Endothelial cell of umbilical vein (primary cell): ENCODE data around the gene TMEM266. TPM values are rescaled to one million over a fixed set of nuclear protein-coding genes. Genes with fewer than 3 reads are reported as not detected.

Experiments used
- BruUV-seq: library from RNA; stranded (reverse); fragments of 400-500 nt; replicated peaks from 2 replicates; lab custom pipeline; 2021; lab: Mats Ljungman, UMichigan
- CTCF ChIA-PET: fragments of 300-600, 350-600 bp; sonication (Branson Sonifier 250); formaldehyde crosslinking; loops from one replicate; lab custom pipeline; 2021; ENCODE audit warnings: antibody characterized with exemption, inconsistent platforms; lab: Charles Lee
- POLR2A ChIA-PET: fragments of 300-600, 350-600 bp; sonication (Branson Sonifier 250); formaldehyde crosslinking; loops from one replicate; lab custom pipeline; 2021; ENCODE audit warnings: antibody characterized with exemption, inconsistent platforms; lab: Charles Lee
- DNase-seq: peaks from one replicate; pipeline ENCODE4 v3.0.0-alpha.2; 2011; ENCODE audit warnings: low read depth, low spot score
- FAIRE-seq: peaks from 2 replicates; lab custom pipeline; 2011; peaks lifted over from hg19 to GRCh38; lab: Jason Lieb, UNC
- H2AFZ ChIP-seq: 2 replicates; pipeline ENCODE4 v1.6.0; 2012; ENCODE audit warnings: low read depth, low read length, control low read depth, inconsistent platforms
- H3K27ac ChIP-seq: 2 replicates; pipeline ENCODE4 v1.5.1; 2011; ENCODE audit warnings: low read depth, mild to moderate bottlenecking, control low read depth, low read length, moderate library complexity; ENCODE audit not compliant: insufficient read depth
- H3K27me3 ChIP-seq, 2 experiments: 2 replicates each; pipeline versions ENCODE4 v1.6.0 to v1.6.1; 2011; ENCODE audit warnings: low read length in 2 of 2, mixed read lengths in 1 of 2; ENCODE audit not compliant: control insufficient read depth in 2 of 2, insufficient read depth in 2 of 2
- H3K36me3 ChIP-seq, 2 experiments: 2 replicates in 1 of 2; 3 replicates in 1 of 2; pipeline ENCODE4 v1.5.1; 2011; ENCODE audit warnings: low read length in 2 of 2, mild to moderate bottlenecking in 1 of 2, moderate library complexity in 1 of 2; ENCODE audit not compliant: control insufficient read depth in 2 of 2, insufficient read depth in 2 of 2; ENCODE audit errors: extremely low read depth in 1 of 2
- H3K4me1 ChIP-seq: 3 replicates; pipeline ENCODE4 v1.5.1; 2011; ENCODE audit warnings: mild to moderate bottlenecking, low read length; ENCODE audit not compliant: control insufficient read depth, insufficient read depth; ENCODE audit errors: extremely low read depth
- H3K4me2 ChIP-seq: 2 replicates; pipeline ENCODE4 v1.6.1; 2011; ENCODE audit warnings: low read length, control low read depth, mixed read lengths; ENCODE audit not compliant: insufficient read depth
- H3K4me3 ChIP-seq, 3 experiments: fragments of 200-600 bp in 1 of 3; sonication (generic), shearing (Covaris generic) in 1 of 3; replicated peaks in 1 of 3; 2 replicates each; pipeline ENCODE4 v1.5.1; 2011 to 2016; ENCODE audit warnings: control low read depth in 3 of 3, low read length in 3 of 3, mild to moderate bottlenecking in 2 of 3, inconsistent platforms in 1 of 3, low read depth in 1 of 3, moderate library complexity in 1 of 3; ENCODE audit not compliant: insufficient read depth in 1 of 3
- H3K79me2 ChIP-seq: 2 replicates; pipeline ENCODE4 v1.6.0; 2012; ENCODE audit warnings: low read length, inconsistent platforms; ENCODE audit not compliant: control insufficient read depth, insufficient read depth
- H3K9ac ChIP-seq: replicated peaks from 2 replicates; pipeline ENCODE3; 2011; ENCODE audit warnings: low read length, control low read depth; ENCODE audit not compliant: insufficient read depth; ENCODE audit errors: extremely low read depth
- H3K9me1 ChIP-seq: replicated peaks from 3 replicates; pipeline ENCODE4 v1.6.0; 2011; ENCODE audit warnings: mild to moderate bottlenecking, low read length; ENCODE audit not compliant: control insufficient read depth, insufficient read depth; ENCODE audit errors: extremely low read depth
- H3K9me3 ChIP-seq: replicated peaks from 2 replicates; pipeline ENCODE4 v1.5.1; 2012; ENCODE audit warnings: low read length, inconsistent platforms; ENCODE audit not compliant: control insufficient read depth, insufficient read depth
- H4K20me1 ChIP-seq: replicated peaks from 2 replicates; pipeline ENCODE3; 2011; ENCODE audit warnings: mild to moderate bottlenecking, low read length; ENCODE audit not compliant: control insufficient read depth, insufficient read depth; ENCODE audit errors: extremely low read depth
- CTCF ChIP-seq, 2 donors: IDR thresholded peaks; 1 replicate in 1 of 2; 2 replicates in 1 of 2; pipeline ENCODE4 v1.5.1; 2011; ENCODE audit warnings: low read length in 2 of 2, mild to moderate bottlenecking in 2 of 2, moderate library complexity in 2 of 2, control low read depth in 1 of 2, inconsistent platforms in 1 of 2, low read depth in 1 of 2; ENCODE audit not compliant: insufficient read depth in 1 of 2; ENCODE audit errors: extremely low read depth in 1 of 2
- EZH2 ChIP-seq: IDR thresholded peaks from 2 replicates; pipeline ENCODE4 v1.6.1; 2012; ENCODE audit warnings: borderline replicate concordance, low read depth, mild to moderate bottlenecking, moderate library complexity, low read length, inconsistent platforms; ENCODE audit not compliant: severe bottlenecking
- FOS ChIP-seq: IDR thresholded peaks from 2 replicates; pipeline ENCODE4 v1.6.1; 2011; ENCODE audit warnings: mild to moderate bottlenecking, low read length, moderate library complexity, borderline replicate concordance; ENCODE audit not compliant: insufficient read depth
- GATA2 ChIP-seq: IDR thresholded peaks from 2 replicates; pipeline ENCODE4 v1.7.0; 2011; ENCODE audit warnings: low read depth, mild to moderate bottlenecking, moderate library complexity, mixed read lengths, low read length; ENCODE audit not compliant: insufficient read length, insufficient read depth
- JUN ChIP-seq: IDR thresholded peaks from 2 replicates; pipeline ENCODE4 v1.6.1; 2011; ENCODE audit warnings: borderline replicate concordance, low read depth; ENCODE audit not compliant: insufficient read length, insufficient read depth
- MAX ChIP-seq: IDR thresholded peaks from 2 replicates; pipeline ENCODE4 v1.6.1; 2011; ENCODE audit not compliant: insufficient read depth, insufficient read length
- MYC ChIP-seq: IDR thresholded peaks from one replicate; pipeline ENCODE4 v1.6.1; 2011; ENCODE audit warnings: mild to moderate bottlenecking, low read depth, low read length
- POLR2A ChIP-seq: IDR thresholded peaks from 2 replicates; pipeline ENCODE4 v1.6.1; 2012; ENCODE audit warnings: low read depth, mild to moderate bottlenecking, control low read depth, low read length
- POLR2AphosphoS5 ChIP-seq: IDR thresholded peaks from 2 replicates; pipeline ENCODE4 v1.6.1; 2012; ENCODE audit warnings: low read depth, mild to moderate bottlenecking, control low read depth, low read length, moderate library complexity; ENCODE audit not compliant: insufficient read depth
- dilution Hi-C: fragments of 300-500 bp; cut with MboI; formaldehyde crosslinking; loops from one replicate; pipeline ENCODE4 v1.15.0; 2019; ENCODE audit warnings: low sequenced_read_pairs; ENCODE audit not compliant: extremely low pct_ligation_motif_present
- intact Hi-C: fragments of 100-400 bp; cut with micrococcal nuclease; formaldehyde crosslinking; loops from one replicate; pipeline ENCODE4 v1.10.0; 2022
- polyA plus RNA-seq, 4 experiments: library from polyadenylated mRNA; depleted of rRNA in 3 of 4; stranded (reverse) in 3 of 4; unstranded in 1 of 4; fragments of >200 nt; gene quantifications; 2 replicates each; pipeline versions ENCODE4 v1.2.1 to v1.2.3, GENCODE V29; 2011 to 2012; ENCODE audit warnings: missing spikeins in 1 of 4
- total RNA-seq: library from RNA; stranded (reverse); gene quantifications from 2 replicates; pipeline ENCODE4 v1.2.3, GENCODE V29; 2021

TMEM266 gene
- total and polyA plus RNA-seq, 2 donors (not counting 3 experiments of a cell fraction or from before 2014, with no cell fraction given), result not detected

GRCh38 chr15:76146812-76147211 lies 87.0 kb downstream of the TMEM266 start:
- ChIA-PET POLR2A (no interaction called here), CTCF (interaction anchor here (1.0 to 5.5 kb wide), 7 partner anchors 7 to 721 kb away, joined by 3 to 84 read pairs (median 6); no protein-coding TSS in a partner anchor)
- H3K9me3 ChIP-seq, result no peaks in the 10 kb centered on the region
- no peaks in the 10 kb centered on the region for H3K79me2 ChIP-seq
- H3K9me1 ChIP-seq, result no peaks in the 10 kb centered on the region
- intact Hi-C loops (loop anchor here (10.0 kb wide), 1 partner anchor 222 kb away; no protein-coding TSS in a partner anchor), dilution Hi-C loops (no loop called here)
- H3K27me3 ChIP-seq, result peaks cover 11 to 13% of the 10 kb centered on the region in 2 experiments
- no peaks in the 10 kb centered on the region for H3K36me3 ChIP-seq
- FAIRE-seq (no peak), DNase-seq (no peak)
- peaks cover 4% of the 10 kb centered on the region for H3K4me1 ChIP-seq
- H3K9ac ChIP-seq, result no peak overlapping the region
- H3K4me2 ChIP-seq, result no peak overlapping the region
- no peak overlapping the region for H2AFZ ChIP-seq
- TF ChIP-seq CTCF (IDR thresholded peaks at IDR 0.05; ENCODE audit: extremely low read depth in 1 of 2, insufficient read depth in 1 of 2, low read depth in 1 of 2, low read length in 2 of 2), result no peak
- TF ChIP-seq POLR2AphosphoS5, result no peak
- TF ChIP-seq GATA2, result no peak
- no peak for TF ChIP-seq FOS
- TF ChIP-seq MYC, result no peak
- TF ChIP-seq JUN, result no peak
- no peak for TF ChIP-seq POLR2A
- TF ChIP-seq EZH2, result no peak
- TF ChIP-seq MAX, result no peak
- no TSS peak for BruUV-seq
- H4K20me1 ChIP-seq, result no peaks in the 10 kb centered on the region
- no peak overlapping the region for H3K27ac ChIP-seq
- H3K4me3 ChIP-seq, result no peak overlapping the region
